Measurements from ENCODE around the gene ZNF683. TPM values are rescaled to one million over a fixed set of nuclear protein-coding genes. Genes with fewer than 3 reads are reported as not detected.

The ZNF683 gene
- total RNA-seq, 2 experiments from 2014 or later: 0.69 to 1.3 TPM

GRCh38 chr1:26321315-26322041 lies 51.1 kb downstream of the ZNF683 start:
- peak; percentile 98 for DNase-seq
- intact Hi-C loops (cut with micrococcal nuclease): loop anchor here (2.0 kb wide), 2 partner anchors 33 to 45 kb away; no protein-coding TSS in a partner anchor
- no peaks in the 10 kb centered on the region for H3K27me3 Mint-ChIP-seq
- POLR2A ChIA-PET: interaction anchor here (0.6 to 11.3 kb wide), 11 partner anchors 12 to 195 kb away, joined by 3 to 284 read pairs (median 3); partner anchors contain the start of genes SH3BGRL3 and ZNF593
- H3K4me1 Mint-ChIP-seq (ENCODE audit: low read depth): peaks cover 49% of the 10 kb centered on the region
- CTCF ChIA-PET: interaction anchor here (0.6 to 15.0 kb wide), 50 partner anchors 8 to 177 kb away, joined by 3 to 282 read pairs (median 5); partner anchors contain the start of genes C1orf232, CEP85, LIN28A and SH3BGRL3
- peak; percentile 62 for ATAC-seq
- H3K27ac Mint-ChIP-seq: peak overlapping the region; percentile 94
- no peaks in the 10 kb centered on the region for H3K9me3 Mint-ChIP-seq
- TF ChIP-seq CTCF (IDR thresholded peaks at IDR 0.05): peak; percentile 94
- H3K36me3 Mint-ChIP-seq (ENCODE audit: low read depth): peaks cover 48% of the 10 kb centered on the region
- H3K4me3 Mint-ChIP-seq: peak overlapping the region; percentile 93

GRCh38 chr1:26320896-26321295 lies 51.7 kb downstream of the ZNF683 start:
- peak; percentile 10 for DNase-seq
- Mint-ChIP-seq H3K27me3 (no peaks in the 10 kb centered on the region), H3K4me3 (peak overlapping the region; percentile 93), H3K9me3 (no peaks in the 10 kb centered on the region), H3K27ac (peak overlapping the region; percentile 94), H3K36me3 (ENCODE audit: low read depth) (peaks cover 48% of the 10 kb centered on the region), H3K4me1 (ENCODE audit: low read depth) (peaks cover 54% of the 10 kb centered on the region)
- TF ChIP-seq CTCF (IDR thresholded peaks at IDR 0.05): no peak
- no peak for ATAC-seq
- intact Hi-C loops (cut with micrococcal nuclease): loop anchor here (2.0 kb wide), 2 partner anchors 32 to 44 kb away; no protein-coding TSS in a partner anchor
- CTCF ChIA-PET: interaction anchor here (0.6 to 15.0 kb wide), 26 partner anchors 9 to 176 kb away, joined by 3 to 282 read pairs (median 6); partner anchors contain the start of genes CEP85, LIN28A, SH3BGRL3 and UBXN11
- POLR2A ChIA-PET: interaction anchor here (0.9 to 11.3 kb wide), 6 partner anchors 11 to 112 kb away, joined by 3 to 284 read pairs (median 4); partner anchors contain the start of genes SH3BGRL3 and UBXN11

- ATAC-seq (peak; percentile 25), DNase-seq (peak; percentile 84)
- H3K9me3 Mint-ChIP-seq: no peaks in the 10 kb centered on the region
- no peak for TF ChIP-seq CTCF (IDR thresholded peaks at IDR 0.05)
- no peaks in the 10 kb centered on the region for H3K27me3 Mint-ChIP-seq
- peak overlapping the region; percentile 93 for H3K4me3 Mint-ChIP-seq
- H3K36me3 Mint-ChIP-seq (ENCODE audit: low read depth): peaks cover 45% of the 10 kb centered on the region
- POLR2A ChIA-PET: interaction anchor here (1.2 to 11.3 kb wide), 5 partner anchors 12 to 164 kb away, joined by 4 to 284 read pairs (median 4); partner anchors contain the start of genes SH3BGRL3 and UBXN11
- peaks cover 68% of the 10 kb centered on the region for H3K4me1 Mint-ChIP-seq (ENCODE audit: low read depth)
- CTCF ChIA-PET: interaction anchor here (0.8 to 15.0 kb wide), 12 partner anchors 11 to 148 kb away, joined by 3 to 282 read pairs (median 6); partner anchors contain the start of genes CEP85, SH3BGRL3, UBXN11 and ZNF593
- intact Hi-C loops (cut with micrococcal nuclease): loop anchor here (5.0 kb wide), 1 partner anchor 54 kb away; the partner anchor contains the start of gene ZNF683
- peak overlapping the region; percentile 89 for H3K27ac Mint-ChIP-seq
These were observed 54.0 kb downstream of the ZNF683 start for GRCh38 chr1:26318338-26319064.

GRCh38 chr1:26317612-26318337 lies 54.8 kb downstream of the ZNF683 start, which contains the start of gene CD52:
CD52 (plus strand) TSS chr1:26317958; CDS start chr1:26318018, 60 bp downstream.
- peak within 1 kb of the TSS; percentile 89 for H3K27ac Mint-ChIP-seq
- no peak for TF ChIP-seq CTCF (IDR thresholded peaks at IDR 0.05)
- DNase-seq: peak; percentile 91
- no peaks in the 10 kb centered on the region for H3K27me3 Mint-ChIP-seq
- peaks cover 38% of the 10 kb centered on the region for H3K36me3 Mint-ChIP-seq (ENCODE audit: low read depth)
- intact Hi-C loops (cut with micrococcal nuclease): loop anchor here (5.0 kb wide), 1 partner anchor 55 kb away; the partner anchor contains the start of gene ZNF683
- CTCF ChIA-PET: interaction anchor here (0.8 to 15.0 kb wide), 11 partner anchors 10 to 148 kb away, joined by 3 to 282 read pairs (median 8); partner anchors contain the start of genes CEP85, SH3BGRL3, UBXN11 and ZNF593
- POLR2A ChIA-PET: interaction anchor here (1.2 to 11.3 kb wide), 5 partner anchors 11 to 163 kb away, joined by 4 to 284 read pairs (median 4); partner anchors contain the start of genes SH3BGRL3 and UBXN11
- H3K4me3 Mint-ChIP-seq: peak within 1 kb of the TSS; percentile 93
- H3K9me3 Mint-ChIP-seq: no peaks in the 10 kb centered on the region
- peaks cover 62% of the 10 kb centered on the region for H3K4me1 Mint-ChIP-seq (ENCODE audit: low read depth)
- ATAC-seq: peak; percentile 79

Data from activated CD8-positive, alpha-beta T cell treated with anti-CD3 and anti-CD28 coated beads for 36 hours (primary cell).